Endothelial cell of umbilical vein (primary cell): ENCODE results near the gene C1QTNF5. TPM values are rescaled to one million over a fixed set of nuclear protein-coding genes. Genes with fewer than 3 reads are reported as not detected.

Source experiments
- BruUV-seq: library from RNA; stranded (reverse); fragments of 400-500 nt; replicated peaks from 2 replicates; lab custom pipeline; 2021; lab: Mats Ljungman, UMichigan
- CTCF ChIA-PET: fragments of 300-600, 350-600 bp; sonication (Branson Sonifier 250); formaldehyde crosslinking; loops from one replicate; lab custom pipeline; 2021; ENCODE audit warnings: antibody characterized with exemption, inconsistent platforms; lab: Charles Lee
- POLR2A ChIA-PET: fragments of 300-600, 350-600 bp; sonication (Branson Sonifier 250); formaldehyde crosslinking; loops from one replicate; lab custom pipeline; 2021; ENCODE audit warnings: antibody characterized with exemption, inconsistent platforms; lab: Charles Lee
- DNase-seq: peaks from one replicate; pipeline ENCODE4 v3.0.0-alpha.2; 2011; ENCODE audit warnings: low read depth, low spot score
- FAIRE-seq: peaks from 2 replicates; lab custom pipeline; 2011; peaks lifted over from hg19 to GRCh38; lab: Jason Lieb, UNC
- H2AFZ ChIP-seq: 2 replicates; pipeline ENCODE4 v1.6.0; 2012; ENCODE audit warnings: low read depth, low read length, control low read depth, inconsistent platforms
- H3K27ac ChIP-seq: 2 replicates; pipeline ENCODE4 v1.5.1; 2011; ENCODE audit warnings: low read depth, mild to moderate bottlenecking, control low read depth, low read length, moderate library complexity; ENCODE audit not compliant: insufficient read depth
- H3K27me3 ChIP-seq, 2 experiments: 2 replicates each; pipeline versions ENCODE4 v1.6.0 to v1.6.1; 2011; ENCODE audit warnings: low read length in 2 of 2, mixed read lengths in 1 of 2; ENCODE audit not compliant: control insufficient read depth in 2 of 2, insufficient read depth in 2 of 2
- H3K36me3 ChIP-seq, 2 experiments: 2 replicates in 1 of 2; 3 replicates in 1 of 2; pipeline ENCODE4 v1.5.1; 2011; ENCODE audit warnings: low read length in 2 of 2, mild to moderate bottlenecking in 1 of 2, moderate library complexity in 1 of 2; ENCODE audit not compliant: control insufficient read depth in 2 of 2, insufficient read depth in 2 of 2; ENCODE audit errors: extremely low read depth in 1 of 2
- H3K4me1 ChIP-seq: 3 replicates; pipeline ENCODE4 v1.5.1; 2011; ENCODE audit warnings: mild to moderate bottlenecking, low read length; ENCODE audit not compliant: control insufficient read depth, insufficient read depth; ENCODE audit errors: extremely low read depth
- H3K4me2 ChIP-seq: 2 replicates; pipeline ENCODE4 v1.6.1; 2011; ENCODE audit warnings: low read length, control low read depth, mixed read lengths; ENCODE audit not compliant: insufficient read depth
- H3K4me3 ChIP-seq, 3 experiments: fragments of 200-600 bp in 1 of 3; sonication (generic), shearing (Covaris generic) in 1 of 3; replicated peaks in 1 of 3; 2 replicates each; pipeline ENCODE4 v1.5.1; 2011 to 2016; ENCODE audit warnings: control low read depth in 3 of 3, low read length in 3 of 3, mild to moderate bottlenecking in 2 of 3, inconsistent platforms in 1 of 3, low read depth in 1 of 3, moderate library complexity in 1 of 3; ENCODE audit not compliant: insufficient read depth in 1 of 3
- H3K79me2 ChIP-seq: 2 replicates; pipeline ENCODE4 v1.6.0; 2012; ENCODE audit warnings: low read length, inconsistent platforms; ENCODE audit not compliant: control insufficient read depth, insufficient read depth
- H3K9ac ChIP-seq: replicated peaks from 2 replicates; pipeline ENCODE3; 2011; ENCODE audit warnings: low read length, control low read depth; ENCODE audit not compliant: insufficient read depth; ENCODE audit errors: extremely low read depth
- H3K9me1 ChIP-seq: replicated peaks from 3 replicates; pipeline ENCODE4 v1.6.0; 2011; ENCODE audit warnings: mild to moderate bottlenecking, low read length; ENCODE audit not compliant: control insufficient read depth, insufficient read depth; ENCODE audit errors: extremely low read depth
- H3K9me3 ChIP-seq: replicated peaks from 2 replicates; pipeline ENCODE4 v1.5.1; 2012; ENCODE audit warnings: low read length, inconsistent platforms; ENCODE audit not compliant: control insufficient read depth, insufficient read depth
- H4K20me1 ChIP-seq: replicated peaks from 2 replicates; pipeline ENCODE3; 2011; ENCODE audit warnings: mild to moderate bottlenecking, low read length; ENCODE audit not compliant: control insufficient read depth, insufficient read depth; ENCODE audit errors: extremely low read depth
- EZH2 ChIP-seq: IDR thresholded peaks from 2 replicates; pipeline ENCODE4 v1.6.1; 2012; ENCODE audit warnings: borderline replicate concordance, low read depth, mild to moderate bottlenecking, moderate library complexity, low read length, inconsistent platforms; ENCODE audit not compliant: severe bottlenecking
- FOS ChIP-seq: IDR thresholded peaks from 2 replicates; pipeline ENCODE4 v1.6.1; 2011; ENCODE audit warnings: mild to moderate bottlenecking, low read length, moderate library complexity, borderline replicate concordance; ENCODE audit not compliant: insufficient read depth
- GATA2 ChIP-seq: IDR thresholded peaks from 2 replicates; pipeline ENCODE4 v1.7.0; 2011; ENCODE audit warnings: low read depth, mild to moderate bottlenecking, moderate library complexity, mixed read lengths, low read length; ENCODE audit not compliant: insufficient read length, insufficient read depth
- JUN ChIP-seq: IDR thresholded peaks from 2 replicates; pipeline ENCODE4 v1.6.1; 2011; ENCODE audit warnings: borderline replicate concordance, low read depth; ENCODE audit not compliant: insufficient read length, insufficient read depth
- MYC ChIP-seq: IDR thresholded peaks from one replicate; pipeline ENCODE4 v1.6.1; 2011; ENCODE audit warnings: mild to moderate bottlenecking, low read depth, low read length
- POLR2A ChIP-seq: IDR thresholded peaks from 2 replicates; pipeline ENCODE4 v1.6.1; 2012; ENCODE audit warnings: low read depth, mild to moderate bottlenecking, control low read depth, low read length
- POLR2AphosphoS5 ChIP-seq: IDR thresholded peaks from 2 replicates; pipeline ENCODE4 v1.6.1; 2012; ENCODE audit warnings: low read depth, mild to moderate bottlenecking, control low read depth, low read length, moderate library complexity; ENCODE audit not compliant: insufficient read depth
- dilution Hi-C: fragments of 300-500 bp; cut with MboI; formaldehyde crosslinking; loops from one replicate; pipeline ENCODE4 v1.15.0; 2019; ENCODE audit warnings: low sequenced_read_pairs; ENCODE audit not compliant: extremely low pct_ligation_motif_present
- intact Hi-C: fragments of 100-400 bp; cut with micrococcal nuclease; formaldehyde crosslinking; loops from one replicate; pipeline ENCODE4 v1.10.0; 2022
- polyA plus RNA-seq, 4 experiments: library from polyadenylated mRNA; depleted of rRNA in 3 of 4; stranded (reverse) in 3 of 4; unstranded in 1 of 4; fragments of >200 nt; gene quantifications; 2 replicates each; pipeline versions ENCODE4 v1.2.1 to v1.2.3, GENCODE V29; 2011 to 2012; ENCODE audit warnings: missing spikeins in 1 of 4
- total RNA-seq: library from RNA; stranded (reverse); gene quantifications from 2 replicates; pipeline ENCODE4 v1.2.3, GENCODE V29; 2021
- TF ChIP-seq, protein P1 (sequence below), 2 donors: IDR thresholded peaks; 1 replicate in 1 of 2; 2 replicates in 1 of 2; pipeline ENCODE4 v1.5.1; 2011; ENCODE audit warnings: low read length in 2 of 2, mild to moderate bottlenecking in 2 of 2, moderate library complexity in 2 of 2, control low read depth in 1 of 2, inconsistent platforms in 1 of 2, low read depth in 1 of 2; ENCODE audit not compliant: insufficient read depth in 1 of 2; ENCODE audit errors: extremely low read depth in 1 of 2
- TF ChIP-seq, protein P2 (sequence below): IDR thresholded peaks from 2 replicates; pipeline ENCODE4 v1.6.1; 2011; ENCODE audit not compliant: insufficient read depth, insufficient read length

The C1QTNF5 gene
- total and polyA plus RNA-seq, 2 donors (not counting 3 experiments of a cell fraction or from before 2014, with no cell fraction given): 126 to 201 TPM

DNA sequence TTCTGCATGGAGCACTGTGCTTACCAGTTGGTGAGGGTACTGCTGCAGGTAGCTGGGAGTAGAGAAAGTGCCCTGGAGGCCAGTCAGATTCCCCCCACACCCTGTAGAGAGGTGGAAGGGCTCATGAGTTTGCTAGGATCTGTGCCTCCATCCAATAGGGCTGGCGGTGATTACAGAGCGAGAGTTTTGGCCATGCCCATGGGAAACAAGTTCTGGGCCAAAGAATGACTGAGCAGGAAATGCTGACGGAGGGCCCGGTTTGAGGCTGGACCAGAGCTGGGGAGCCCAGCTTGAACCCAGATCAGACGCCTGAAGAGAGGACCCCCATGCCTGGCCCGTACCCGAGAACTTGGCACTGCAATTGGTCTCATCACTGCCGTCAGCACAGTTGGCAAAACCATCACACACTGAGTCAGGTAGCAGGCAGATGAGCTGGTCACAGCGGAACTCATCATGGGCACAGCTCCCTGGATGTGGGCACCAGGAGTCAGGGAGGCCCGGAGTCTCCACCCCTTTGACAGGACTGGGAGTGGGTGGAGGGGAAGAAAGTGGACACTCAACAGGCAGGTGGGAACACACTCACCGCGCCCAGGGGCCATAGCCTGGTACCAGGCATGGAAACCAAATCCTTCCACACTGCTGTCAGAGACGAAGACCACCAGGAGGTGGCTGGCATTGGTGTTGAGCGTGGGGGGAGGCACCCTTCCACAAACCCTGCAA lies 3.8 kb upstream of the C1QTNF5 start:
- no peak for DNase-seq

More for the DNA sequence above, 3.8 kb upstream of the C1QTNF5 start:
- no peaks in the 10 kb centered on the region for H3K36me3 ChIP-seq
- H3K9me3 ChIP-seq: no peaks in the 10 kb centered on the region
- FAIRE-seq: no peak
- H3K4me3 ChIP-seq: no peak overlapping the region
- intact Hi-C loops (no loop called here), dilution Hi-C loops (no loop called here)
- no peak overlapping the region for H3K27ac ChIP-seq
- BruUV-seq: no TSS peak
- H2AFZ ChIP-seq: no peak overlapping the region
- no peaks in the 10 kb centered on the region for H4K20me1 ChIP-seq
- no peak for TF ChIP-seq MYC
- no peak for TF ChIP-seq POLR2AphosphoS5
- TF ChIP-seq EZH2: no peak
- no peak for TF ChIP-seq JUN
- TF ChIP-seq FOS: no peak
- TF ChIP-seq, protein P1, sequence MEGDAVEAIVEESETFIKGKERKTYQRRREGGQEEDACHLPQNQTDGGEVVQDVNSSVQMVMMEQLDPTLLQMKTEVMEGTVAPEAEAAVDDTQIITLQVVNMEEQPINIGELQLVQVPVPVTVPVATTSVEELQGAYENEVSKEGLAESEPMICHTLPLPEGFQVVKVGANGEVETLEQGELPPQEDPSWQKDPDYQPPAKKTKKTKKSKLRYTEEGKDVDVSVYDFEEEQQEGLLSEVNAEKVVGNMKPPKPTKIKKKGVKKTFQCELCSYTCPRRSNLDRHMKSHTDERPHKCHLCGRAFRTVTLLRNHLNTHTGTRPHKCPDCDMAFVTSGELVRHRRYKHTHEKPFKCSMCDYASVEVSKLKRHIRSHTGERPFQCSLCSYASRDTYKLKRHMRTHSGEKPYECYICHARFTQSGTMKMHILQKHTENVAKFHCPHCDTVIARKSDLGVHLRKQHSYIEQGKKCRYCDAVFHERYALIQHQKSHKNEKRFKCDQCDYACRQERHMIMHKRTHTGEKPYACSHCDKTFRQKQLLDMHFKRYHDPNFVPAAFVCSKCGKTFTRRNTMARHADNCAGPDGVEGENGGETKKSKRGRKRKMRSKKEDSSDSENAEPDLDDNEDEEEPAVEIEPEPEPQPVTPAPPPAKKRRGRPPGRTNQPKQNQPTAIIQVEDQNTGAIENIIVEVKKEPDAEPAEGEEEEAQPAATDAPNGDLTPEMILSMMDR (IDR thresholded peaks at IDR 0.05; ENCODE audit: extremely low read depth in 1 of 2, insufficient read depth in 1 of 2, low read depth in 1 of 2, low read length in 2 of 2): no peak
- TF ChIP-seq, protein P2, sequence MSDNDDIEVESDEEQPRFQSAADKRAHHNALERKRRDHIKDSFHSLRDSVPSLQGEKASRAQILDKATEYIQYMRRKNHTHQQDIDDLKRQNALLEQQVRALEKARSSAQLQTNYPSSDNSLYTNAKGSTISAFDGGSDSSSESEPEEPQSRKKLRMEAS: no peak
- TF ChIP-seq GATA2: no peak
- no peak for TF ChIP-seq POLR2A
- H3K27me3 ChIP-seq: peaks cover 0 to 3% of the 10 kb centered on the region in 2 experiments
- peaks cover 9% of the 10 kb centered on the region for H3K4me1 ChIP-seq
- no peak overlapping the region for H3K4me2 ChIP-seq
- H3K9ac ChIP-seq: no peak overlapping the region
- CTCF ChIA-PET: interaction anchor here (0.7 to 6.2 kb wide), 4 partner anchors 13 to 37 kb away, joined by 3 to 55 read pairs (median 3); partner anchors contain the start of gene USP2
- POLR2A ChIA-PET: no interaction called here
- no peaks in the 10 kb centered on the region for H3K79me2 ChIP-seq
- no peaks in the 10 kb centered on the region for H3K9me1 ChIP-seq
